Measurements from ENCODE around the gene ZNF654. TPM values are rescaled to one million over a fixed set of nuclear protein-coding genes. Genes with fewer than 3 reads are reported as not detected.

The ZNF654 gene
- total and polyA plus RNA-seq, 2 of the 13 experiments (the other 11 are each of a cell fraction or from before 2014, with no cell fraction given), result 1.8 to 4.1 TPM

GRCh38 chr3:88093266-88093665 lies 34.2 kb downstream of the ZNF654 start (continued):
- no peak for TF ChIP-seq DZIP1 (CRISPR knock-in tag; IDR thresholded peaks at IDR 0.05)
- no peak for TF ChIP-seq ZNF282 (IDR thresholded peaks at IDR 0.05; ENCODE audit: partially characterized antibody)
- no peak for TF ChIP-seq FOXA3 (CRISPR knock-in tag; IDR thresholded peaks at IDR 0.05)
- TF ChIP-seq, protein P1, sequence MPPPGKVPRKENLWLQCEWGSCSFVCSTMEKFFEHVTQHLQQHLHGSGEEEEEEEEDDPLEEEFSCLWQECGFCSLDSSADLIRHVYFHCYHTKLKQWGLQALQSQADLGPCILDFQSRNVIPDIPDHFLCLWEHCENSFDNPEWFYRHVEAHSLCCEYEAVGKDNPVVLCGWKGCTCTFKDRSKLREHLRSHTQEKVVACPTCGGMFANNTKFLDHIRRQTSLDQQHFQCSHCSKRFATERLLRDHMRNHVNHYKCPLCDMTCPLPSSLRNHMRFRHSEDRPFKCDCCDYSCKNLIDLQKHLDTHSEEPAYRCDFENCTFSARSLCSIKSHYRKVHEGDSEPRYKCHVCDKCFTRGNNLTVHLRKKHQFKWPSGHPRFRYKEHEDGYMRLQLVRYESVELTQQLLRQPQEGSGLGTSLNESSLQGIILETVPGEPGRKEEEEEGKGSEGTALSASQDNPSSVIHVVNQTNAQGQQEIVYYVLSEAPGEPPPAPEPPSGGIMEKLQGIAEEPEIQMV (CRISPR knock-in tag; IDR thresholded peaks at IDR 0.05; ENCODE audit: low read depth), result no peak
- no peak for TF ChIP-seq ZNF331 (CRISPR knock-in tag; IDR thresholded peaks at IDR 0.05)
- no peak for TF ChIP-seq ZKSCAN8 (CRISPR knock-in tag; IDR thresholded peaks at IDR 0.05; ENCODE audit: borderline replicate concordance)
- TF ChIP-seq DNMT1 (CRISPR knock-in tag; IDR thresholded peaks at IDR 0.05), result no peak
- no peak for TF ChIP-seq MIER3 (CRISPR knock-in tag; IDR thresholded peaks at IDR 0.05; ENCODE audit: borderline replicate concordance)

DNA sequence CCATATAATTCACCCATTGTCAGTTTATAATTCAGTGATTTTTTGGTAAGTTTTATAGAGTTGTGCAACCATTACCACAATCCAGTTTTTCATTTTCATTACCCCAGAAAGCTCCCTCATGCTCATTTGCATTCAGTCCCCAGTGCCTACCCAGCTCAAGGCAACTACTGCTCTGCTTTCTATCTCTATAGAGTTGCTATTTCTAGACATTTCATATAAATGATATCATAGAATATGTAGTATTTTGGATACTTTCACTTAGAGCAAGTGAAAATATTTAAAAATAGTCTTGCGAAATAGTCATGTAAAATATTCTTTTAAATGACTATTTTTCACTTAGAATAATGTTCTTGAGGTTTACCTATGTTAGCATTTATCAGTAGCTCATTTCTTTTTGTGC lies 42.1 kb downstream of the ZNF654 start:
- ATAC-seq (no peak), DNase-seq (ENCODE audit: low spot score) (no peak), FAIRE-seq (no peak)
- intact Hi-C loops (cut with micrococcal nuclease; ENCODE audit: unreplicated experiment) (no loop called here), in situ Hi-C loops (cut with HindIII; ENCODE audit: extremely low pct_ligation_motif_present, low pct_unique_long_range_greater_than_20kb) (no loop called here)
- H3K9me3 ChIP-seq (ENCODE audit: low read length), result no peaks in the 10 kb centered on the region
- H3K27ac ChIP-seq (ENCODE audit: extremely low read length, insufficient read depth, low read length), result no peak overlapping the region
- TF ChIP-seq RAD51 (IDR thresholded peaks at IDR 0.05; ENCODE audit: borderline replicate concordance), result no peak
- TF ChIP-seq ZNF350 (CRISPR knock-in tag; IDR thresholded peaks at IDR 0.05; ENCODE audit: borderline replicate concordance, low read depth), result no peak
- TF ChIP-seq HMG20A (CRISPR knock-in tag; IDR thresholded peaks at IDR 0.05; ENCODE audit: borderline replicate concordance), result no peak
- TF ChIP-seq SMC3 (IDR thresholded peaks at IDR 0.05; ENCODE audit: low read length), result no peak
- TF ChIP-seq ZNF614 (CRISPR knock-in tag; IDR thresholded peaks at IDR 0.05; ENCODE audit: borderline replicate concordance), result no peak
- H3K36me3 ChIP-seq (replicated peaks in 1 of 2; ENCODE audit: control insufficient read depth in 1 of 2, insufficient read depth in 2 of 2, low read length in 2 of 2), result peaks cover 0 to 1% of the 10 kb centered on the region in 2 experiments; a peak in 1 of 5 replicates
- CTCF ChIA-PET (ENCODE audit: low intra/inter-chr PET ratio, low total read pairs), result no interaction called here
- H3K79me2 ChIP-seq (ENCODE audit: insufficient read depth, low read length), result no peaks in the 10 kb centered on the region
- H3K27me3 ChIP-seq (ENCODE audit: control insufficient read depth in 1 of 2, insufficient read depth in 2 of 2, low read length in 2 of 2), result no peaks in the 10 kb centered on the region
- 94% methylated on average over 1 of the region's 1 CpG for WGBS (ENCODE audit: low lambda C conversion rate)
- POLR2A ChIA-PET, result no interaction called here
- no peak overlapping the region for H2AFZ ChIP-seq (ENCODE audit: low read length)
- no peak overlapping the region for H3K4me3 ChIP-seq (replicated peaks in 1 of 3; ENCODE audit: insufficient read depth in 1 of 3, low read depth in 2 of 3, low read length in 3 of 3)
- H3K9ac ChIP-seq (ENCODE audit: insufficient read depth, low read depth, low read length), result no peak overlapping the region
- H4K20me1 ChIP-seq (ENCODE audit: insufficient read depth, low read length), result no peaks in the 10 kb centered on the region
- no peaks in the 10 kb centered on the region for H3K4me1 ChIP-seq (ENCODE audit: insufficient read depth, low read length)
- no peak overlapping the region for H3K4me2 ChIP-seq (ENCODE audit: low read depth, low read length)
- BruUV-seq (replicated peaks), result no TSS peak

Measured in HepG2 (cell line).